Esophagus (tissue), 2 donors: ENCODE measurements around the gene TCF7. TPM values are rescaled to one million over a fixed set of nuclear protein-coding genes. Genes with fewer than 3 reads are reported as not detected.

ENCODE experiments used
- H3K27ac ChIP-seq, 2 donors: one replicate each; pipeline ENCODE4 v1.5.1; 2013; ENCODE audit warnings: low read depth in 2 of 2, mild to moderate bottlenecking in 2 of 2, inconsistent platforms in 1 of 2, low read length in 1 of 2, moderate library complexity in 1 of 2
- H3K27me3 ChIP-seq, 2 donors: one replicate each; pipeline ENCODE4 v1.6.1; 2013; ENCODE audit warnings: low read length in 2 of 2, control low read depth in 1 of 2, mild to moderate bottlenecking in 1 of 2; ENCODE audit not compliant: insufficient read depth in 2 of 2, control insufficient read depth in 1 of 2
- H3K36me3 ChIP-seq, 2 donors: one replicate each; pipeline ENCODE4 v1.6.1; 2013; ENCODE audit warnings: low read length in 1 of 2; ENCODE audit not compliant: control insufficient read depth in 2 of 2, insufficient read depth in 2 of 2
- H3K4me1 ChIP-seq, 2 donors: one replicate each; pipeline ENCODE4 v1.6.1; 2013; ENCODE audit warnings: low read length in 1 of 2; ENCODE audit not compliant: control insufficient read depth in 2 of 2, insufficient read depth in 2 of 2
- H3K4me3 ChIP-seq, 2 donors: one replicate each; pipeline ENCODE4 v1.5.1; 2013; ENCODE audit warnings: low read length in 2 of 2, mild to moderate bottlenecking in 2 of 2, low read depth in 1 of 2, moderate library complexity in 1 of 2
- H3K9me3 ChIP-seq, 2 donors: one replicate each; pipeline ENCODE4 v1.6.1; 2013; ENCODE audit warnings: mild to moderate bottlenecking in 2 of 2, low read depth in 1 of 2, low read length in 1 of 2, moderate library complexity in 1 of 2; ENCODE audit not compliant: control insufficient read depth in 2 of 2, insufficient read depth in 1 of 2
- WGBS, 2 donors: extraction: QIAGEN DNeasy Blood & Tissue Kit; methylation state at CpG; one replicate each; pipeline ENCODE4 v1.1.7; 2013; 5-methylcytosine and 5-hydroxymethylcytosine counted together
- polyA plus RNA-seq, 2 donors: library from polyadenylated mRNA; stranded (reverse); fragments of 200-250 nt; gene quantifications; one replicate each; pipeline ENCODE4 v1.2.3, GENCODE V29; 2013
- donor health status: healthy with polysubstance abuse.
- donor health status: Bipolar disorder and iron deficiency.

The TCF7 gene
- polyA plus RNA-seq, 2 donors: 2.4 to 2.7 TPM

- Histone ChIP-seq H3K27ac (no peak overlapping the region), H3K36me3 (peaks cover 4 to 25% of the 10 kb centered on the region in 2 donors), H3K9me3 (no peaks in the 10 kb centered on the region), H3K4me3 (no peak overlapping the region), H3K4me1 (peaks cover 0 to 9% of the 10 kb centered on the region in 2 donors), H3K27me3 (no peaks in the 10 kb centered on the region)
- WGBS, 2 donors: 95% methylated on average over 7 of the region's 7 CpGs
Measured at GRCh38 chr5:134135091-134135655, 20.7 kb downstream of the TCF7 start.

DNA sequence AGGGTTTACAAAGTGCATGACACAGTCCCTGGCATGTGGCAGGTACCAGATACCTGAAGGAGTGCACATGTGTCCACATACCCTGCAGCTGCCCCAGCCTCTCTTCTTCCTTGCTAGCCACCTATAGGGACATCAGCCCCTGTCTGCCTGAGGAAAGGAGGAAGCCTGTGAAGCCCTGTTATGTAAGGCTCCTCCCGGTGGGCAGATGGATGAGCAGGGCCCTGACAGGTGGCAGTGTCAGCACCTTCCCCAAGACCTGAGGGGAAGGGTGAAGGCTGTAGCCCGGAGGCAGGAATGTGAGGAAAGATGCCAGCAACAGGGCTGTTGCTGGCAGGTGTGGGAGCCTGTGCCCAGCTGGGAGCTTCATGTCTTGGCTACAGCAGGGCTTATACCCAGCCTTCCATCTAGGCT lies 21.7 kb downstream of the TCF7 start:
- Histone ChIP-seq H3K27ac (no peak overlapping the region), H3K27me3 (no peaks in the 10 kb centered on the region), H3K9me3 (no peaks in the 10 kb centered on the region), H3K4me1 (peaks cover 0 to 9% of the 10 kb centered on the region in 2 donors), H3K4me3 (no peak overlapping the region), H3K36me3 (peaks cover 4 to 27% of the 10 kb centered on the region in 2 donors)
- WGBS, 2 donors: 50 to 57% methylated on average over 2 of the region's 2 CpGs

DNA sequence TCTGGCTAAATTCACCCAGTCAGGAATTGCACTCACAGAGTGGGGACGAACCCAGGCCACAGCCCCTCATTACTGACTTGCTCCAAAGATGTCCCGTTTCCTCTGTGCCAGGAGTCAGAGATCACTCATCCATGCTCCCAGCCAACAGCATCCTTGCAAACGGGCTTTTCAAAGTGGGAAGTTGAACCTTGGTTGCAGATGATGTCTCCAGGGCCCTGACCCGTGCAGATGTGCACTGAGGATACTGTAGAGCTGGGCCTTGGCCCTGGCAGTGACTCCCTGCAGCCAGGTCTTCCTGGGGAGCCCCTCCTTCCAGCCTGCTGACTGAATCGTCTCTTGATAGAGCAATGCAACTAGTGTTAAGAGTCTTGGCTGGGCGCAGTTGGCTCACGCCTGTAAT lies 22.3 kb downstream of the TCF7 start:
- Histone ChIP-seq H3K36me3 (peaks cover 4 to 27% of the 10 kb centered on the region in 2 donors), H3K4me1 (peaks cover 0 to 9% of the 10 kb centered on the region in 2 donors)

DNA sequence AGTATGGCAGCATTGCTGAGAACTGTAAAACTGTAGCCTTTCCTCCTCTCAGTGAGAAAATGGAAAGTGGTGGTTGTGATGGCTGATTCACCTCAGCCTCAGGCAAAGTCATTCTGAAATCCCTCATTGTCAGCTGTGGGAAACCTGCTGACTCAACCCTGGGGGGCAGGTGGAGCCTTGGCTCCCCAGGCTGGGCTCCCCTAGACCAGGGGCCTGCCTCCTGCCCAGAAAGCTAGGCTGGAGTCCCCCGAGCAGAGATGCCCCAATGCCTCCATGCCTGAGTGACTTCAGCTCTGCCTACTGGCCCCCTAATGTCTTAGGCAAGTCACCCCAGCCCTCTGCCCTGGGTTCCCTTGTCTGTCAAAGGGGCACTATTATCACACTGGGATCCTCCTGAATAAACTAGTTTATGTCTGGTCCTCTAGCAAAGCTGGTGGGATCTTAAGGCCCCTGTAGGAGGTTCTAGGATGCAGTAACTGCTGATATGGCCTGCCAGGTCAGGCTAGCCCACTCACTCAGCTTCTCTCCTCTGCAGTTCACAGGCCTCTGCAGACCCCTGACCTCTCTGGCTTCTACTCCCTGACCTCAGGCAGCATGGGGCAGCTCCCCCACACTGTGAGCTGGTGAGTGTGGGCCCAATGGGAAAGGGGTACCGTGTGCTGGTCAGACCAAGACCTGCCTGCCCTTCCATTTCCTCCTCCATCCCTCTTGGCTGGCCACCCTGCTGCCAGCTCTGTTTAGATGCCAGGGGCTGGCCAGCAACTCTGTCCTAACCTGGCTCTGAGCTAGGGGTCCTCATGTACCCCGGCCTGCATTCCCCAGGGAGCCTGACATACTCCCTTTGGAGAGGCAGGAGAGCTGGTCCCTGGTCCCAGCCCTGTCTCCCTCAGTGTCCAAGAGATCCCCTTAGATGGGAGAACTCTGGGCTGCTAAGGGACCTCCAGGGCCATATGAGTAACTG lies 24.2 kb downstream of the TCF7 start:
- Histone ChIP-seq H3K36me3 (peaks cover 4 to 37% of the 10 kb centered on the region in 2 donors), H3K27me3 (no peaks in the 10 kb centered on the region), H3K9me3 (no peaks in the 10 kb centered on the region), H3K27ac (no peak overlapping the region), H3K4me3 (no peak overlapping the region), H3K4me1 (peaks cover 0 to 9% of the 10 kb centered on the region in 2 donors)
- 79 to 81% methylated on average over 3 of the region's 3 CpGs for WGBS, 2 donors

More for the DNA sequence above, 22.3 kb downstream of the TCF7 start:
- H3K27me3 ChIP-seq: no peaks in the 10 kb centered on the region
- H3K9me3 ChIP-seq: no peaks in the 10 kb centered on the region
- H3K4me3 ChIP-seq: no peak overlapping the region
- WGBS, 2 donors: 78 to 85% methylated on average over 7 of the region's 7 CpGs
- no peak overlapping the region for H3K27ac ChIP-seq

DNA sequence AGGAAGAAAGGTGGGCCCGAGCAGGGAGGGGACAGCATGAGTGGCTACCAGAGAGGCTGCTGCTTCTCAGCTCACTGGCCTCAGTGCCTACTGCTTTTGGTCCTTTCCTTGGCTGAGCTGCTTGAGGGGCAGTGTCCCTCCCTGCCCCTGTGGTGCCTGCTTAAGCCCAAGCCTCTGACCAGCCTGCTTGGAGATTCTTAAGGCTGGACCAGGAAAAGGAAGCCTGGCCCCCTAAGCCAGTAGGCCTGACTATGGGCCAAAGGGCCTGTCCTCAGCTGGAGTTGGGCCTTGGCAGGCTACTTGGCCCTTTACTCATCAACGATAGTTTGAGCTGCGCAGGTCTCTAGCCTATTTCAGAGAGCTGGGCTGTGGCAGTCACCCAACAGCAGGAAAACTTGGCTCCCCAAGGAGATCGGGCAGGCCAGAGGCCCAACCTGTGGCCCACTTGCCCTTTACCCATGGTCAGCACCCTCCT lies 24.9 kb downstream of the TCF7 start:
- H3K36me3 ChIP-seq: peaks cover 4 to 34% of the 10 kb centered on the region in 2 donors
- H3K27me3 ChIP-seq: no peaks in the 10 kb centered on the region
- H3K4me3 ChIP-seq: no peak overlapping the region
- peaks cover 0 to 9% of the 10 kb centered on the region in 2 donors for H3K4me1 ChIP-seq
- H3K9me3 ChIP-seq: no peaks in the 10 kb centered on the region
- WGBS, 2 donors: 91 to 92% methylated on average over 4 of the region's 4 CpGs
- no peak overlapping the region for H3K27ac ChIP-seq

GRCh38 chr5:134139891-134140469 lies 25.5 kb downstream of the TCF7 start:
- no peak overlapping the region for H3K27ac ChIP-seq
- peaks cover 0 to 9% of the 10 kb centered on the region in 2 donors for H3K4me1 ChIP-seq
- no peaks in the 10 kb centered on the region for H3K27me3 ChIP-seq
- H3K4me3 ChIP-seq: no peak overlapping the region
- peaks cover 7 to 38% of the 10 kb centered on the region in 2 donors for H3K36me3 ChIP-seq
- no peaks in the 10 kb centered on the region for H3K9me3 ChIP-seq
- WGBS, 2 donors: 91 to 92% methylated on average over 8 of the region's 8 CpGs

DNA sequence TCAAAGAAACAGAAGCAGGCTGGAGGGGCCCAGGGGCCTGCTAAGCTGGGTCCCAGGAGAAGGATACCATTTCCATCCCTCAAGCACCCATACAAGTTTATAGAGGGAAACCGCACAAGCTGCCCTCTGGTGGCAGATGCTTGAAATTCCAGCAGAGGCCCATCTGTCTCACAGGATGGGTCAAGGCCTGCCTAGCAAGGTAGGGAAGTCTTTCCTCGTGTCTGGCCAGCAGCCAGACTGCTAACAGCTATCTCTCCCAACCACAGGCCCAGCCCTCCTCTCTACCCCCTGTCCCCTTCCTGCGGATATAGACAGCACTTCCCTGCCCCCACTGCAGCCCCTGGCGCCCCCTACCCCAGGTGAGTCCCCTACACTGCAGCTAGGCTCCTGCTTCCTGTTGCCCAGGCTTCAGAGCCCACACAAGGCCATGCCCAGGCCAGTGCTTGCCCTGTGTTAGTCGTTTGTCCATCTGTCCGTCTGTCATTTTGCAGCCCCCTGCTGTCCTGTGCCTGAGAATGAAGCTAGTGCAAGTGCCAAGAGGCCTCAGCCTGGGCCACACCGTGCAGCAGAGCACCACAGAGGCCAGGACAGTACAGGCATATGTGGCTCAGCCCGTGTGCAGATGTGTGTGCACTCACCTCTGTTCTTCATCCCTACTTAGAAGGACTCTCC lies 26.2 kb downstream of the TCF7 start:
- Histone ChIP-seq H3K27ac (no peak overlapping the region), H3K27me3 (no peaks in the 10 kb centered on the region), H3K9me3 (no peaks in the 10 kb centered on the region), H3K36me3 (peaks cover 12 to 45% of the 10 kb centered on the region in 2 donors), H3K4me3 (no peak overlapping the region), H3K4me1 (peaks cover 0 to 9% of the 10 kb centered on the region in 2 donors)
- WGBS, 2 donors: 23% methylated on average over 8 of the region's 8 CpGs

DNA sequence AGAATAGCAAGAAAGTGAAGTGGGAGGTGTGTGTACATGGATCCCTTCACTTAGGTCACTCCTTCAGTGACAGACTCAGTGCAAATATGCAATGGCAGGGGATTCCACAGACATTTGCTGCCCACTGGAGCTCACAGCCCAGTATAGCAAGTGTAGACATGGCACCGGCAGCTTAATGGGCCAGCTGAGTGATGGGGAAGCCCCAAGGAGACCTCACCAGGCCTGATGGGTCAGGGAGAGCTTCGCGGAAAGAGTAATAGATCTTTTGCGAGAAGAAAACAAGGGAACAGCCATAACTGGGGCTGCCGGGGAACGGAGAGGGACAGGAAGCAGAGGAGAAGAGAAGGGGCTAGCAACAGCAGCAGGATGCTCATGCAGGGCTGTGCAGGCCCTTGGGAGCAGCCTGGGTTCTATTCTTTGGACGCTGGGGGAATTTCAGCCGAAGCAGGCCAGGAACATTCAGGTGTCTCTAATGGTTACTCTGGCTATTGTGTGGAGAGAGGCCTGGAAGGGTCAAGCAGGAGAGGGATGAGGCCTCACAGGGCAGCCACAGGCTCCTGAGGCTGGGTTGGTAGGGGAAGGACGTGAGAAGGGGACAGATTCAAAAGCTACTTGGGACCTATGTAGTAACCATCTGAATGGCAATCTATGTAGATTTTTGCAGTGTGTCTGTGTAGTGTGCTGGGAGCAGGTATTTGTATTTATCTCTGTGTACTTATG lies 27.0 kb downstream of the TCF7 start:
- no peak overlapping the region for H3K4me3 ChIP-seq
- H3K27me3 ChIP-seq: no peaks in the 10 kb centered on the region
- no peak overlapping the region for H3K27ac ChIP-seq
- 70 to 75% methylated on average over 9 of the region's 9 CpGs for WGBS, 2 donors
- no peaks in the 10 kb centered on the region for H3K9me3 ChIP-seq
- H3K4me1 ChIP-seq: peaks cover 0 to 4% of the 10 kb centered on the region in 2 donors
- H3K36me3 ChIP-seq: peaks cover 11 to 44% of the 10 kb centered on the region in 2 donors
